Osteocyte (in vitro differentiated cells): ENCODE measurements around the gene PICALM. TPM values are rescaled to one million over a fixed set of nuclear protein-coding genes. Genes with fewer than 3 reads are reported as not detected.
"Not testable (repeated sequence)": the region's sequence is repeated elsewhere in the genome, so short reads cannot be mapped to it uniquely, and the experiment has no call there.

Source experiments
- DNase-seq: peaks from one replicate; pipeline ENCODE4 v3.0.0; 2021; ENCODE audit warnings: mixed read lengths; ENCODE audit not compliant: unreplicated experiment; ENCODE audit errors: extremely low spot score
- H3K27ac Mint-ChIP-seq: one replicate; pipeline ENCODE4 v1.8.0; 2021; ENCODE audit warnings: mild to moderate bottlenecking, mixed read lengths; ENCODE audit not compliant: unreplicated experiment
- H3K27me3 Mint-ChIP-seq: one replicate; pipeline ENCODE4 v1.8.0; 2021; ENCODE audit warnings: mixed read lengths; ENCODE audit not compliant: unreplicated experiment
- H3K36me3 Mint-ChIP-seq: one replicate; pipeline ENCODE4 v1.8.0; 2021; ENCODE audit warnings: mixed read lengths; ENCODE audit not compliant: unreplicated experiment
- H3K4me1 Mint-ChIP-seq: one replicate; pipeline ENCODE4 v1.8.0; 2021; ENCODE audit warnings: mixed read lengths; ENCODE audit not compliant: unreplicated experiment
- H3K4me3 Mint-ChIP-seq: one replicate; pipeline ENCODE4 v1.8.0; 2021; ENCODE audit warnings: mild to moderate bottlenecking, moderate library complexity, mixed read lengths; ENCODE audit not compliant: unreplicated experiment
- H3K9me3 Mint-ChIP-seq: one replicate; pipeline ENCODE4 v1.8.0; 2021; ENCODE audit warnings: mixed read lengths; ENCODE audit not compliant: unreplicated experiment
- total RNA-seq: library from RNA; stranded (reverse); gene quantifications from 2 replicates; pipeline ENCODE4 v1.2.1, GENCODE V29; 2021
- TF ChIP-seq, protein P1 (sequence below): fragments of 200-600 bp; sonication (generic); IDR thresholded peaks from 2 replicates; pipeline ENCODE4 v1.5.0; 2021; ENCODE audit warnings: antibody characterized with exemption, mild to moderate bottlenecking, moderate library complexity

The PICALM gene
- total RNA-seq, 1 donor from 2014 or later: 267 TPM

DNA sequence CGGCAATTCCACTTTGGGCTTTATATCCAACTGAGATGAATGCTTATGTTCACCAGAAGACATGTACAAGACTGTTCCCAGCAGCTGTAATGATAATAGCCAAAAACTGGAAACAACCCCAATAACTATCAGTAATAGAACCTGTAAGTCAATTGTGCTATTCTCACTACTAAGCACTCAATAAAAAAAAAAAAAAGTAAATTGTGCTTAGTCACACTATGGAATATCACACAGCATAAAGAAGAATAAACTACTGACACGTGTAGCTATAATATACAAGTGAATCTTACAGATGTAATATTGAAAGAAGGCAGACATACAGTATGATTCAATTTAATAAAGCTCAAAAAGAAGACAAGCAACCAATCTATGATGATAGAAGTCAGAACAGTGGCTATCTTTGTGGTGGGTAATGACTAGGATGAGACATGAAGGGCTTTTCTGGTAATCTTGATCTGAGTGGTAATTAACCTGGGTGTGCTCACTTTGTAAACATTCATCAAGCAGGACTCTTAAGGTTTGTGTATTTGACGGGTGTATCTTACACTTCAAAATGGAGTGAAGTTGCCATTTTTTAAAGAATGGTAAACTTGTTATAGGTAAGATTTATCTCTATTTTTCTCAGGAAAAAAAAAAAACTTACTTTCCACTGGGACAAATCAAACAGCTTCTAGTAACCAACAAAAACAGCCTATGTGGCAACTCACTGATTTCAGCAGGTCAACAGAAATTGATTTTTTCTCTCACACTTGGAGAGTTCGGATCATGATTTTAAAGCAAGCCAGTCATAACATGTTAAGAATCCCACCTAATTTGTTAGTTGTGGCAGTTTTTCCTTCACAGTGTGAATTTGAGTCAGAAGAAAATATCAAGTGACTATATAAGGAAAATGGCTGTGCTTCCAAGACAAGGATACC is 129.5 kb downstream of the PICALM start:
- H3K4me3 Mint-ChIP-seq: no peak overlapping the region
- H3K36me3 Mint-ChIP-seq: no peaks in the 10 kb centered on the region
- DNase-seq: no peak
- no peaks in the 10 kb centered on the region for H3K27me3 Mint-ChIP-seq
- H3K9me3 Mint-ChIP-seq: no peaks in the 10 kb centered on the region
- TF ChIP-seq, protein P1, sequence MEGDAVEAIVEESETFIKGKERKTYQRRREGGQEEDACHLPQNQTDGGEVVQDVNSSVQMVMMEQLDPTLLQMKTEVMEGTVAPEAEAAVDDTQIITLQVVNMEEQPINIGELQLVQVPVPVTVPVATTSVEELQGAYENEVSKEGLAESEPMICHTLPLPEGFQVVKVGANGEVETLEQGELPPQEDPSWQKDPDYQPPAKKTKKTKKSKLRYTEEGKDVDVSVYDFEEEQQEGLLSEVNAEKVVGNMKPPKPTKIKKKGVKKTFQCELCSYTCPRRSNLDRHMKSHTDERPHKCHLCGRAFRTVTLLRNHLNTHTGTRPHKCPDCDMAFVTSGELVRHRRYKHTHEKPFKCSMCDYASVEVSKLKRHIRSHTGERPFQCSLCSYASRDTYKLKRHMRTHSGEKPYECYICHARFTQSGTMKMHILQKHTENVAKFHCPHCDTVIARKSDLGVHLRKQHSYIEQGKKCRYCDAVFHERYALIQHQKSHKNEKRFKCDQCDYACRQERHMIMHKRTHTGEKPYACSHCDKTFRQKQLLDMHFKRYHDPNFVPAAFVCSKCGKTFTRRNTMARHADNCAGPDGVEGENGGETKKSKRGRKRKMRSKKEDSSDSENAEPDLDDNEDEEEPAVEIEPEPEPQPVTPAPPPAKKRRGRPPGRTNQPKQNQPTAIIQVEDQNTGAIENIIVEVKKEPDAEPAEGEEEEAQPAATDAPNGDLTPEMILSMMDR: no peak
- H3K4me1 Mint-ChIP-seq: no peaks in the 10 kb centered on the region
- no peak overlapping the region for H3K27ac Mint-ChIP-seq

DNA sequence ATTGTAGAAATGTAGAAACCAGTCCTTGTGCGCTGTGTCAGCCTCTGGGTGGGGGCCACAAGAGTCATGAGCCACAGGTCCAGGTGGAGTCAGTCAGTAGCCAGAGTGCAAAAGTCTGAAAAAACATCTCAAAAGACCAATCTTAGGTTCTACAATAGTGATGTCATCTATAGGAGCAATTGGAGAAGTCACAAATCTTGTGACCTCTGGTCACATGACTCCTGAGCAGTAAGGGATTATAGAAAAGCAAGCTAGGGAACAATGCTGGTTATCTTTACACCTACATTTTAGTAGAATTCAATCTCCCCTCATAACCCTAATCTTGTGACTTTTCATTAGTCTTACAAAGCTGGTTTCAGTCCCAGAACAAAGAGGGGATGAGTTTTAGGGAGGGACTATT is 131.0 kb downstream of the PICALM start:
- no peaks in the 10 kb centered on the region for H3K4me1 Mint-ChIP-seq
- no peaks in the 10 kb centered on the region for H3K27me3 Mint-ChIP-seq
- H3K9me3 Mint-ChIP-seq: no peaks in the 10 kb centered on the region
- TF ChIP-seq, protein P1: no peak
- H3K27ac Mint-ChIP-seq: no peak overlapping the region
- DNase-seq: no peak
- H3K4me3 Mint-ChIP-seq: no peak overlapping the region
- H3K36me3 Mint-ChIP-seq: no peaks in the 10 kb centered on the region

DNA sequence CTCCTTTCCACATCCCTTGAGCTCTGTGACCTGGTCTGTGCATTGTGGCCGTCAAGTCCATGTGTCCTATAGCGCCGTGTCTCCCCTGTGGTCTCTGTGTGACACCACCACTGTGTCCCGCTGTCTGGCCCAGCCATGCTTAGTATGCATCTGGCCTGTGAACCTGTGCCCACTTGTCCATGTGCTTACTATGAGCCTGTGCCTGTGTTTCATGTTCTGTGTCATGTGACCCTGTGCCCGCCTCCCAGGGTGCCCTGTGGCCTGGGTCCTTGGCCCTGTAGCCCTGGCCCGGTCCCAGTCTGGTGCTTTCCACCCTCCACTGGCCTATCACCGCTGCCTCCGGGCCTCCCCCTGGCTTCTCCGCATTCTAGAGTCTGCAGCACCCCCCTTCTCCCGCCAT is 133.1 kb downstream of the PICALM start:
- no peak for DNase-seq
- TF ChIP-seq, protein P1: no peak
- peaks cover 2% of the 10 kb centered on the region for H3K27me3 Mint-ChIP-seq
- no peaks in the 10 kb centered on the region for H3K4me1 Mint-ChIP-seq
- no peak overlapping the region for H3K4me3 Mint-ChIP-seq
- no peaks in the 10 kb centered on the region for H3K9me3 Mint-ChIP-seq
- no peaks in the 10 kb centered on the region for H3K36me3 Mint-ChIP-seq
- H3K27ac Mint-ChIP-seq: no peak overlapping the region

DNA sequence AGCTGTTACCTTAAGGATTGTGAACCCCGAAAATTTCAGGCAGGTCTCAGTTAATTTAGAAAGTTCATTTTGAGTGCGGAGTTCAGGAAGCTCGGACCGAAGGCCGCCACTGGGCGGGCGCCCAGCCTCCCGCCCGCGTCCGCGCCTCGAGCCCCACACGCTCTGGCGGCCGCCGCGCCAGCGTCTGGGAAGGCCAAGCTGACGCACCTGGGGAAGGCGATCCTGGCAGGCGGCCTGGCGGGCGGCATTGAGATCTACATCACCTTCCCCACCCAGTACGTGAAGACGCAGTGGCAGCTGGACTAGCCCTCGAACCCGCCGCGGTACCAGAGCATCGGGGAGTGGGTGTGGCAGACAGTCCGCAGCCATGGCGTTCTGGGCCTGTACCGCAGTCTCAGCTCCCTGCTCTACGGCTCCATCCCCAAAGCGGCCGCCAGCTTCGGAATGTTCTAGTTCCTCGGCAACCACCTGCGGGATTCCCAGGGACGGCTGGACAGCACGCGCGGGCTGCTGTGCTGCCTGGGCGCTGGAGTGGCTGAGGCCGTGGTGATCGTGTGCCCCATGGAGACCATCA is 134.2 kb downstream of the PICALM start:
- H3K4me3 Mint-ChIP-seq: no peak overlapping the region
- no peaks in the 10 kb centered on the region for H3K4me1 Mint-ChIP-seq
- no peaks in the 10 kb centered on the region for H3K36me3 Mint-ChIP-seq
- H3K9me3 Mint-ChIP-seq: no peaks in the 10 kb centered on the region
- DNase-seq: no peak
- H3K27ac Mint-ChIP-seq: no peak overlapping the region
- TF ChIP-seq, protein P1: no peak
- peaks cover 8% of the 10 kb centered on the region for H3K27me3 Mint-ChIP-seq

DNA sequence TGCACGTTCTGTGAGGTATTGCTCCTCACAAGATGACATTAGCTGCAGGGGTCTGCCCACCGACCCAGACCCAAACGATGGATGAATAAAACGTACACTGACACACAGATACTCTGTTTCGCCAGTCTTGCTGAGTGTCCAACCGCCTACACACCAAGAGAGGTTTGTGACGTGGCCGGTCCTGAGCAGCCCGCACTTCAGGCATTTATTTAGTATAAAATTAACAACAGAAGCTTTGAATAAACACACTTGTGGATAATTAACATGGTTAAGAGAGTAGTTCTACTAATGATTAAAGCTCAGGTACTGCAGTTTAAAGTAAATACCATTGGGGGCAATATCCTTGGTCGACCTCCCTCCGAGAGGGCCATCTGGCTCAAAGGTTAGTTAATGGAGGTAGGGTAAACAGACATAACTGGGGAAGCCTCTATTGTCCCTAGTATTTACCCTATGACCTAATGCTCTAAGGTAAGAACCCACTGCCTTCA is 138.0 kb downstream of the PICALM start:
- no peak for DNase-seq
- Mint-ChIP-seq H3K4me1 (no peaks in the 10 kb centered on the region), H3K4me3 (no peak overlapping the region), H3K9me3 (peaks cover 5% of the 10 kb centered on the region), H3K27me3 (peaks cover 36% of the 10 kb centered on the region), H3K27ac (no peak overlapping the region), H3K36me3 (no peaks in the 10 kb centered on the region)
- TF ChIP-seq, protein P1: no peak

DNA sequence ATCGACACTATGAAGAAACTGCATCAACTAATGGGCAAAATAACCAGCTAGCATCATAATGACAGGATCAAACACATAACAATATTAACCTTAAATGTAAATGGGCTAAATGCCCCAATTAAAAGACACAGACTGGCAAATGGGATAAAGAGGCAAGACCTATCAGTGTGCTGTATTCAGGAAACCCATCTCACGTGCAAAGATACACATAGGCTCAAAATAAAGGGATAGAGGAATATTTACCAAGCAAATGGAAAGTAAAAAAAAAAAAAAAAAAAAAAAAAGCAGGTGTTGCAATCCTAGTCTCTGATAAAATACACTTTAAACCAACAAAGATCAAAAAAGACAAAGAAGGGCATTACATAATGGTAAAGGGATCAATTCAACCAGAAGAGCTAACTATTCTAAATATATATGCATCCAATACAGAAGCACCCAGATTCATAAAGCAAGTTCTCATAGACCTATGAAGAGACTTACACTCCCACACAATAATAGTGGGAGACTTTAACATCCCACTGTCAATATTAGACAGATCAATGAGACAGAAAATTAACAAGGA is 142.2 kb downstream of the PICALM start:
- H3K4me1 Mint-ChIP-seq, H3K9me3 Mint-ChIP-seq, DNase-seq: not testable (repeated sequence)

More for the DNA sequence above, 142.2 kb downstream of the PICALM start:
- H3K36me3 Mint-ChIP-seq, H3K27ac Mint-ChIP-seq, H3K4me3 Mint-ChIP-seq: not testable (repeated sequence)
- H3K27me3 Mint-ChIP-seq: peaks cover 52% of the 10 kb centered on the region
